ENCODE data around the gene LARGE2.
"Not testable (repeated sequence)": the region's sequence is repeated elsewhere in the genome, so short reads cannot be mapped to it uniquely, and the experiment has no call there.

Gene LARGE2

GRCh38 chr11:45902452-45903380 is 19.7 kb upstream of the LARGE2 start:
- Mint-ChIP-seq H3K36me3 (ENCODE audit: low read depth) (no peaks in the 10 kb centered on the region), H3K4me3 (no peak overlapping the region), H3K27me3 (peaks cover 10% of the 10 kb centered on the region), H3K4me1 (ENCODE audit: low read depth) (peaks cover 7% of the 10 kb centered on the region), H3K9me3 (no peaks in the 10 kb centered on the region), H3K27ac (no peak overlapping the region)

DNA sequence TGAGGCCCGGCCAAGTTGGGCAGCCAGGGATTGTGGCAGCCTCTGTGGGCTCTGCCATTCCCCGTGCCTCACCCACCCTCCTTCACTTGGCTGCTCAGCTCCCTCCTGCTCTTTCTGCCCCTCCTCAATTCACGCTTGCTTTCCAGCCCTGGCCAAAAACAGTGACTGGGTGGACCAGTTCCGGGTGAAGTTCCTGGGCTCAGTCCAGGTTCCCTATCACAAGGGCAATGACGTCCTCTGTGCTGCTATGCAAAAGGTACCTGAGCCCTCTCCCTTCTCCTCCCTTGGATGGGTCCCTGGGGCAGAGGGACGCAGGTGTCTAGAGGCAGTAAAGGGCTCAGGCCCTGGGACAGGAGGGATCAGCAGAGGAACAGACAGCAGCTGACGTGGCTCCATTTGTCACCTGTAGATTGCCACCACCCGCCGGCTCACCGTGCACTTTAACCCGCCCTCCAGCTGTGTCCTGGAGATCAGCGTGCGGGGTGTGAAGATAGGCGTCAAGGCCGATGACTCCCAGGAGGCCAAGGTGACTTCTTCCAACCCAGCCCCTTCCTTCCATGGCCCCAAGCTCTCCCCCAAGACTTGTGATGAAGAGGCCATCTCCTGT is 18.0 kb upstream of the LARGE2 start:
- no peaks in the 10 kb centered on the region for H3K9me3 Mint-ChIP-seq
- peaks cover 5% of the 10 kb centered on the region for H3K27me3 Mint-ChIP-seq
- no peak overlapping the region for H3K27ac Mint-ChIP-seq

GRCh38 chr11:45905095-45905494 is 17.4 kb upstream of the LARGE2 start:
- no peak overlapping the region for H3K4me3 Mint-ChIP-seq
- H3K4me1 Mint-ChIP-seq (ENCODE audit: low read depth) = peaks cover 7% of the 10 kb centered on the region
- H3K9me3 Mint-ChIP-seq = no peaks in the 10 kb centered on the region
- H3K27me3 Mint-ChIP-seq = peaks cover 5% of the 10 kb centered on the region
- H3K27ac Mint-ChIP-seq = no peak overlapping the region
- H3K36me3 Mint-ChIP-seq (ENCODE audit: low read depth) = no peaks in the 10 kb centered on the region

More for the DNA sequence above, 18.0 kb upstream of the LARGE2 start:
- Mint-ChIP-seq H3K4me1 (ENCODE audit: low read depth) (peaks cover 7% of the 10 kb centered on the region), H3K36me3 (ENCODE audit: low read depth) (no peaks in the 10 kb centered on the region), H3K4me3 (no peak overlapping the region)

GRCh38 chr11:45905576-45905975 is 16.9 kb upstream of the LARGE2 start:
- H3K27ac Mint-ChIP-seq; H3K4me3 Mint-ChIP-seq; H3K27me3 Mint-ChIP-seq; H3K4me1 Mint-ChIP-seq (ENCODE audit: low read depth); H3K36me3 Mint-ChIP-seq (ENCODE audit: low read depth); H3K9me3 Mint-ChIP-seq: not testable (repeated sequence)

GRCh38 chr11:45906096-45906682 is 16.3 kb upstream of the LARGE2 start:
- no peaks in the 10 kb centered on the region for H3K27me3 Mint-ChIP-seq
- no peaks in the 10 kb centered on the region for H3K9me3 Mint-ChIP-seq
- no peak overlapping the region for H3K4me3 Mint-ChIP-seq
- no peak overlapping the region for H3K27ac Mint-ChIP-seq
- H3K36me3 Mint-ChIP-seq (ENCODE audit: low read depth) = peaks cover 1% of the 10 kb centered on the region
- peaks cover 7% of the 10 kb centered on the region for H3K4me1 Mint-ChIP-seq (ENCODE audit: low read depth)

GRCh38 chr11:45906965-45907611 is 15.4 kb upstream of the LARGE2 start, which contains the start of gene FREY1:
TSS of gene FREY1 (minus strand) at chr11:45907271. CDS start at chr11:45907245, 26 bp downstream.
- Mint-ChIP-seq H3K36me3 (ENCODE audit: low read depth) (peaks cover 5% of the 10 kb centered on the region), H3K4me3 (no peak within 1 kb of the TSS), H3K27me3 (no peaks in the 10 kb centered on the region), H3K27ac (no peak within 1 kb of the TSS), H3K4me1 (ENCODE audit: low read depth) (peaks cover 7% of the 10 kb centered on the region), H3K9me3 (no peaks in the 10 kb centered on the region)

GRCh38 chr11:45907911-45908370 is 14.5 kb upstream of the LARGE2 start:
- Mint-ChIP-seq H3K36me3 (ENCODE audit: low read depth) (peaks cover 5% of the 10 kb centered on the region), H3K4me1 (ENCODE audit: low read depth) (peaks cover 7% of the 10 kb centered on the region), H3K27ac (no peak overlapping the region), H3K4me3 (no peak overlapping the region), H3K27me3 (no peaks in the 10 kb centered on the region), H3K9me3 (no peaks in the 10 kb centered on the region)

DNA sequence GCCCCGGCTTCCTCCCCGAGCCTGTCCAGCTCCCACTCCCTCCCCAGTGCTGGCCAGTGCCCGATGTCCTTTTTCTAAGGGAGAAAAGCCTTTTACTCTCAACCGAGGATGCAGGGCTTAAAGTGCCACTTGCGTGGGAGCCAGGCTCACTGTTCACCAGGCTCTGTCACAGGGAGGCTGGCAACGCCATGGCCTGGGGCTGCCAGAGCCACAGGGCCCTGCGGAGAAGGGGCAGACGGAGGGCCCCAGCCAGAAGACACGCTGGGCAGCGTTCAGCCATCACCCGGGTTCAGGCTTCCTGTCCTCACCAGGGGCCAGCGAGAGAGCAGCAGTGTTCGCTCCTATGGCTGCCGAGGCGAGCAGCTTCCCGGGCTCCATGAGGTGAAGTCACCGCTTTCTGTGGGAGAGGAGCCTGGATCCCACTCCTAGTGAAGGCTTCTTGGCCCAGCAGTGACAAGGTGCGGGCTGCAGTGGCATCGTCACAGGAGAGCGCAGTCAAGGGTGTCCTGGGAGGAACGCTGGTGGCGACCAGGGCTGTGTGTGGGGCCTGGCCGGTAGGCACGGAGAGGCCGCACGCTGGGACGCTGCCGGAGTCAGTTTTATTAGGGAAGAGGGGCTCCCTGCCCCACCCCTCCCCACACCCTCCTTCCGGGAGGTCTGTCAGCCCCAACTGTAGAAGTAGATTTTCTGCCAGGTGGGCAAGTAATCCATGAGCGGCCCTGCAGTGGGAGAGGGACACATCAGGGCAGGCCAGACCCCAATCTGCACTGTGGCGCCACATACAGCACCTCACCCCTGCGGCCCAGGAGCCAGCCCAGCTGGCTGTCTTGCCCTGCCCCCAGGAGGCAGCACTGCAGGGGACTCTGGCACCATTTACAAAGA is 12.6 kb upstream of the LARGE2 start:
- Mint-ChIP-seq H3K4me3 (no peak overlapping the region), H3K4me1 (ENCODE audit: low read depth) (peaks cover 7% of the 10 kb centered on the region), H3K27ac (no peak overlapping the region), H3K27me3 (no peaks in the 10 kb centered on the region), H3K9me3 (no peaks in the 10 kb centered on the region), H3K36me3 (ENCODE audit: low read depth) (peaks cover 5% of the 10 kb centered on the region)

- Mint-ChIP-seq H3K27me3 (no peaks in the 10 kb centered on the region), H3K36me3 (ENCODE audit: low read depth) (peaks cover 5% of the 10 kb centered on the region), H3K4me1 (ENCODE audit: low read depth) (peaks cover 9% of the 10 kb centered on the region), H3K4me3 (no peak overlapping the region), H3K9me3 (no peaks in the 10 kb centered on the region), H3K27ac (no peak overlapping the region)
Observed at GRCh38 chr11:45910623-45911022, 11.8 kb upstream of the LARGE2 start.

- no peaks in the 10 kb centered on the region for H3K9me3 Mint-ChIP-seq
- H3K27ac Mint-ChIP-seq = no peak overlapping the region
- peaks cover 23% of the 10 kb centered on the region for H3K4me1 Mint-ChIP-seq (ENCODE audit: low read depth)
- H3K27me3 Mint-ChIP-seq = no peaks in the 10 kb centered on the region
- H3K4me3 Mint-ChIP-seq = no peak overlapping the region
- peaks cover 11% of the 10 kb centered on the region for H3K36me3 Mint-ChIP-seq (ENCODE audit: low read depth)
Observed at GRCh38 chr11:45913514-45913913, 8.9 kb upstream of the LARGE2 start.

GRCh38 chr11:45913942-45914635 is 8.4 kb upstream of the LARGE2 start:
- Mint-ChIP-seq H3K36me3 (ENCODE audit: low read depth) (peaks cover 11% of the 10 kb centered on the region), H3K9me3 (no peaks in the 10 kb centered on the region), H3K4me1 (ENCODE audit: low read depth) (peaks cover 29% of the 10 kb centered on the region), H3K27ac (no peak overlapping the region), H3K27me3 (no peaks in the 10 kb centered on the region), H3K4me3 (no peak overlapping the region)

DNA sequence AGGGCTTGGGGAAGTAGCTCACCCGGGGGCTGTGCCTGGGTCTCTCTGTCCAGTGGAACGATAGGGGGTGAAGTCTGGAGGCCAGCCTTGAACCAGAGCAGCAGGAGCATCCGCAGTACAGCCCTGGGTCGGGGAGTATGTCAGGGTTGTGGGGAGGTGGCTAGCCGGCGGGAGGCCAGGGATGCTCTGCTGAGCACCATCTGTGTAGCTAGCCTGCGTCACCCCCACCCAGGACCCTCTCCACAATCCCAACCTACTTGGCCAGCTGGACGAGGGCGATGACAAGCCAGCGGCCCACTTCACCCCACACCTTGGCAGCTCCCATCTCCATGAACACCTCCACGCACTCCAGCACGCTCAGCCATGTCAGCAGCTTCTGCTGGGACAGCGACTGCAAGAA is 7.0 kb upstream of the LARGE2 start:
- H3K27me3 Mint-ChIP-seq = no peaks in the 10 kb centered on the region
- peak overlapping the region; percentile 69 for H3K27ac Mint-ChIP-seq
- no peaks in the 10 kb centered on the region for H3K9me3 Mint-ChIP-seq
- H3K4me3 Mint-ChIP-seq = no peak overlapping the region
- peaks cover 11% of the 10 kb centered on the region for H3K36me3 Mint-ChIP-seq (ENCODE audit: low read depth)
- peaks cover 39% of the 10 kb centered on the region for H3K4me1 Mint-ChIP-seq (ENCODE audit: low read depth)

- peaks cover 6% of the 10 kb centered on the region for H3K36me3 Mint-ChIP-seq (ENCODE audit: low read depth)
- H3K27ac Mint-ChIP-seq = peak overlapping the region; percentile 94
- H3K27me3 Mint-ChIP-seq = peaks cover 5% of the 10 kb centered on the region
- peaks cover 39% of the 10 kb centered on the region for H3K4me1 Mint-ChIP-seq (ENCODE audit: low read depth)
- peak overlapping the region; percentile 97 for H3K4me3 Mint-ChIP-seq
- H3K9me3 Mint-ChIP-seq = no peaks in the 10 kb centered on the region
Observed at GRCh38 chr11:45917286-45917622, 5.2 kb upstream of the LARGE2 start.

Data from stimulated activated naive CD8-positive, alpha-beta T cell treated with anti-CD3 and anti-CD28 coated beads, Interleukin-15, Interleukin-2, amounts not matched to agents 100 ng/mL and 50 ng/mL, for 24 hours (primary cell).